Measurements from ENCODE around the gene SPAG5. TPM values are rescaled to one million over a fixed set of nuclear protein-coding genes. Genes with fewer than 3 reads are reported as not detected.

The SPAG5 gene
- total RNA-seq, 1 donor, result 4.3 TPM

- no peaks in the 10 kb centered on the region for H3K36me3 ChIP-seq (ENCODE audit: insufficient read depth, low read length)
- peaks cover 15% of the 10 kb centered on the region for H3K4me1 ChIP-seq (ENCODE audit: insufficient read depth, low read length)
- no peak overlapping the region for H3K4me3 ChIP-seq (ENCODE audit: insufficient read depth, low read length)
- H4K20me1 ChIP-seq (ENCODE audit: insufficient read depth, low read length), result no peaks in the 10 kb centered on the region
- H3K27me3 ChIP-seq (ENCODE audit: insufficient read depth, low read length), result no peaks in the 10 kb centered on the region
- H3K4me2 ChIP-seq (ENCODE audit: insufficient read depth, low read length), result no peak overlapping the region
- no peak overlapping the region for H3K27ac ChIP-seq (ENCODE audit: low read depth, low read length)
- TF ChIP-seq CTCF (IDR thresholded peaks at IDR 0.05; ENCODE audit: extremely low read depth, low read depth, low read length), result no peak
- no peaks in the 10 kb centered on the region for H3K9me3 ChIP-seq (ENCODE audit: low read depth, low read length)
- no peaks in the 10 kb centered on the region for H3K79me2 ChIP-seq (ENCODE audit: insufficient read depth, low read length)
- H2AFZ ChIP-seq (ENCODE audit: low read length), result no peak overlapping the region
- peak; percentile 58 for DNase-seq (ENCODE audit: insufficient read length, low spot score, missing footprints)
Measured at GRCh38 chr17:28527859-28528258, 71.0 kb downstream of the SPAG5 start.

Other genes starting within 250 kb of the SPAG5 start
- 82.9 and 84.6 TPM in 2 replicates for gene POLDIP2, start 241.5 kb downstream of the SPAG5 start, total RNA-seq
- gene SEBOX, start 233.8 kb downstream of the SPAG5 start, total RNA-seq, result not detected in 2 replicates
- under 0.01 TPM in 1 of 2 replicates, not detected in the other for gene VTN, start 228.7 kb downstream of the SPAG5 start, total RNA-seq
- gene SARM1, start 227.3 kb downstream of the SPAG5 start, total RNA-seq, result 5.8 and 5.9 TPM in 2 replicates
- 6.8 and 8.0 TPM in 2 replicates for gene SLC46A1, start 192.8 kb downstream of the SPAG5 start, total RNA-seq
- gene SLC13A2, start 125.4 kb downstream of the SPAG5 start, total RNA-seq, result not detected in 2 replicates
- gene FOXN1, start 92.7 kb downstream of the SPAG5 start, total RNA-seq, result not detected in 2 replicates
- gene UNC119, start 46.4 kb downstream of the SPAG5 start, total RNA-seq, result 23.2 and 25.0 TPM in 2 replicates
- 49.9 and 54.5 TPM in 2 replicates for gene PIGS, start 27.5 kb downstream of the SPAG5 start, total RNA-seq
- 9.4 and 17.0 TPM in 2 replicates for gene ALDOC, start 22.1 kb downstream of the SPAG5 start, total RNA-seq
- 4.1 and 4.3 TPM in 2 replicates for gene RSKR, start 15.2 kb upstream of the SPAG5 start, total RNA-seq
- gene BLTP2, start 46.1 kb upstream of the SPAG5 start, total RNA-seq, result 170 and 171 TPM in 2 replicates
- gene SDF2, start 62.9 kb upstream of the SPAG5 start, total RNA-seq, result 37.4 and 40.9 TPM in 2 replicates
- 47.4 and 54.2 TPM in 2 replicates for gene SUPT6H, start 63.2 kb upstream of the SPAG5 start, total RNA-seq
- 0.36 and 0.88 TPM in 2 replicates for gene PROCA1, start 112.9 kb upstream of the SPAG5 start, total RNA-seq
- 176 and 186 TPM in 2 replicates for gene RAB34, start 118.8 kb upstream of the SPAG5 start, total RNA-seq
- 428 and 494 TPM in 2 replicates for gene RPL23A, start 121.0 kb upstream of the SPAG5 start, total RNA-seq
- 3.2 and 4.0 TPM in 2 replicates for gene TLCD1, start 127.2 kb upstream of the SPAG5 start, total RNA-seq
- 6.2 and 7.2 TPM in 2 replicates for gene NEK8, start 129.8 kb upstream of the SPAG5 start, total RNA-seq
- gene TRAF4, start 145.0 kb upstream of the SPAG5 start, total RNA-seq, result 36.8 and 47.0 TPM in 2 replicates
- 4.4 and 5.1 TPM in 2 replicates for gene FAM222B, start 243.8 kb upstream of the SPAG5 start, total RNA-seq